ENCODE data around the gene CFAP91.

Gene CFAP91

DNA sequence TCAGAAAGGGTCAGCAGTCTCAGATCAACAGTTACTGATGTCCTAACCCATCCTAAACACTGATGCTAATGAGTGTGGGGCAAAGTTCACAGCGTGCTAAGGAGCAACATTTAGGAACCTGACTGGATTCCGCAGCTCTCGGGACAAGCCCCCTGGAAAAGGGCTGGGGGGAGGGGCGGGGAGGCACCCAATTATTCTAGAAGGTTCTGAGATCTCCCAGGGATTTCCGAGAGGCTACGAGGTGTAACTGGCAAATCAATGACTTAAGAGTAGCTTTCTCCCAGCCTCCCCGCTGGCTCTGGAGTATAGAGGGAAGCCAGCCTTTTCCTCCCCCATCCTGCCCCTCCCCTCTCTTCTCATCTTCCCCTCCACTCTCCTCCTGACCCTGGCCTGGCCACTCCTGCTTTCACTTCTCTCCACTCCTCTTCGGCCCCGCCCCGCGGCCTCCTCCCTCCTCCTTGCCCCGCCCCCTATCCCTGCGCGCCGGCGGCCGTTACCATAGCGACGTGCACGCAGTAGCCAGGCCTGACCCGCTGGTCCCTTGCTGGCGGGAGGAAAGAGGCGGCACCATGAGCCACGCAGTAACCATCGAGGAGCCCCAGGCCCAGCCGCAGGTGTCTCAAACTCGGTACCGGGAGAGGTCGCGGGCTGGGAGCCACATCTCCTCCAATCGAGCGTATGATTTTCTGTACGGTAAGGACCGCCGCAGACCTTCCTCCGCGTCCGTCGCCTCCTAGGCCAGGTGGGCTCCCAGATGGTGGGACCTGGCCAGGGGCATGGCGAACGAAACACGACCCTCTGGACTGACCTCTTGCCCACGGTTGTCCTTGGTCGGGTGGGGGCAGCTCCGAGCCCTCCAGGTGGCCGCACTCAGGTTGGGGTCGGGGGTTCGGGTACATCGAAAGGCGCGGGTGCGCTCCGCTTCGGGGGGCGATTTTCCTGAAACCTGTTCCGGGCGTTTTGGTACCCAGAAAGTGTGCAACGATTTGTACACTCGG lies at the start of gene CFAP91:
CFAP91 (plus strand) TSS at position 493 of the 998 bp plus-strand sequence; CDS start at position 570, 77 bp downstream.
- DNase-seq: no peak

DNA sequence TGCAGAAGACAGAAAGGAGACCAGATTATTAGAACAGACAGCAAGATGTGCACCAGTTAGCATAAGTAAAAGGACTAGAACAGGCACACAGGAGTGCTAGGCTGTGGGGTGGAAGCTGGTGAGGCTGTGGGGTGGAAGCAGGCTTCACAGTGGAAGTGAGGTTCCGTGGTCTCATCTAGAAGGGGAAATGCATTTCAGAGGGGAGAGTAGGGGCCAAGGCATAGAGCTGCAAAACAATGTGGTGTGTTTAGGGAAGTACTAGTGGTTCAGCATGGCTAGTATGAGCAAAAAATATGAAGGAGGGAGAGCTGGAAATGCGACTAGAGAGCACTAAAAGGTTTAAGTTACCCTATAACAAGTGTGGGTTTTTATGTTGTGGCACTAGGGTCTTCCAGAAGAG lies 48.9 kb upstream of the CFAP91 start:
- no peak for DNase-seq

DNA sequence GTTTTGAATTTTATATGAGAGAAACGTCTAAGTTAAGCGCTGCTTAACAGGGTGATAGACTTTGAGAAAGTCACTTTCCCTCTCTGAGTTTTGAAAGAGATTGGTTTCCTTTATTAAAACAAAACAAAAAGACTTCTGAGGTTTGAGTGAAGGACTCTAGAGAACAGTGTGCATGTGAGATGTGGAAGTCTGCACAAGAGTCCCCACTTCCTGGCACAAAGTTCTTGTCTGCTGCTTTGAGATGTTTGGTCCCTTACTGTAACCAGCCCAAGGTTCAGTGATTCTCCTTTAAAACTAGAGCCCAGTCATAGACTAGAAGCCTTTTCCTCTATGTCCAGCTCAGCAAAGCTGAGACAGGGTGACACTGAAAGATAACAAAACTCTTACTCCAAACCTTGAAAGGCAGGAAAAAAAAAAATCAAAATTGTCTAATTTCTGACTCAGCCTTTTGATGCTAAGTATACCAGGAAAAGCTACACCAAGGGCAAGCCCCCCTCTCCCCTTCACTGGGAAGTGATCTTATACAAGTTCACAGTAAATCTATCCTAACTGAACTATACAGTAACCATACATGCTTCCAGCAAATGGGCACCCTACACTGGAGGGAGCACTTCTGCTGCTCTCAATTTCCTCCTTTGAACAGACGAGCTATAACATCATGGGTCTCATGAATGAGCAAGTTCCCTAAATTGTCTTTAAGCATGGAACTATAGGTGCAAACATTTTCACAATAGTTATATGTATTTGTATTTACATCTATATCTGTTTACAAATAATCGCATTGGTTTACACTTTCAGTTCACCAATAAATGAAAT lies 44.7 kb upstream of the CFAP91 start:
- no peak for DNase-seq

DNA sequence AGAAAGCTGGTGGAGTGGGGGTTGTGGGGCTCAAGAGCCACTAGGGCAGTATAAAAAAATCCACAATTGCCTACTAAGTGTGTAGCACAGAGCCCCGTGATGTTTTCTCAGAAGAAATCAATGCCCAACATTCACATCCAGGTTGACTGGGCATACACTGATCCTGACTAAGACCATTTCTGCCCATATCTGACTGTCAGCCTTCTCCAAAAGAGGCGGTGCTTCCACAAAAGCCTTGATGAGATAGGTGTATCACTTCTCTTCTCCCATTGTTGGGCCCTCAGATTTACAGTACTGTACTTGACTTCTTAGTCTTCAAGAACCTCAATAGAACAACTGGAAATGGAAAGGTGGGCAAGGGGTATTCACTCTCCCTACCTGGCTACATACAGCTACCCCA lies 43.8 kb upstream of the CFAP91 start:
- DNase-seq: no peak

DNA sequence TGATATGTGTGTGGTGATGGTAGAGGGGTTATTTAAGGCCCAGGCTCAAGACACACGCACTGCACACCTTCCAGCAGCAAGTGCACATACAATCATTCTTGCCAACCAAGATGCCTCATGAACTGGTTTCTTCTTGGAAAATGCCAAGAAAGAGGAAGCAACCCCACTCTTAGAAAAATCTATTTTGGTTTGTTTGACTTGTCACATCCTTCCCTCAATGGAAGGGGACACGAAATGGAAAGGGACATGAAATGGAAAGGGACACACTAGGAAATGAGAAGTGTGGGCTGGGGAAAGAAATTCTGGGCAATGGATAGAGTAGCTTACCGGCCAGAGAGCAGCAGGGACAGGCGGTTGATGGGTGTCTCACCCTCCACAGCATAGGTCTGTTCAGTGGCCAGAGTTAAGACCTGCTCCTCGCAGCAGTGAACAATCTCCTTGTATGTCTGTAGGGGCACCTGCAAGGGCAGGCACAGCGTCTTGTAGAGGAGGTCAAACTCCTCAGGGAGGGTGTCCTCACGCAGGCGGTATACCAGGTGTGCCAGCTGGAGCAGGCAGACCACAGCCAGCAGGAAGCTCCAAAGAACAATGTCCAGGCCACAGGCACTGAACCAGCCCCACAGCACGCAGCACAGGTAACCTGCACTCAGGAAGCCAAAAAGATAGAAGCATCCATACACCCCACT lies 43.1 kb upstream of the CFAP91 start:
- DNase-seq: no peak

DNA sequence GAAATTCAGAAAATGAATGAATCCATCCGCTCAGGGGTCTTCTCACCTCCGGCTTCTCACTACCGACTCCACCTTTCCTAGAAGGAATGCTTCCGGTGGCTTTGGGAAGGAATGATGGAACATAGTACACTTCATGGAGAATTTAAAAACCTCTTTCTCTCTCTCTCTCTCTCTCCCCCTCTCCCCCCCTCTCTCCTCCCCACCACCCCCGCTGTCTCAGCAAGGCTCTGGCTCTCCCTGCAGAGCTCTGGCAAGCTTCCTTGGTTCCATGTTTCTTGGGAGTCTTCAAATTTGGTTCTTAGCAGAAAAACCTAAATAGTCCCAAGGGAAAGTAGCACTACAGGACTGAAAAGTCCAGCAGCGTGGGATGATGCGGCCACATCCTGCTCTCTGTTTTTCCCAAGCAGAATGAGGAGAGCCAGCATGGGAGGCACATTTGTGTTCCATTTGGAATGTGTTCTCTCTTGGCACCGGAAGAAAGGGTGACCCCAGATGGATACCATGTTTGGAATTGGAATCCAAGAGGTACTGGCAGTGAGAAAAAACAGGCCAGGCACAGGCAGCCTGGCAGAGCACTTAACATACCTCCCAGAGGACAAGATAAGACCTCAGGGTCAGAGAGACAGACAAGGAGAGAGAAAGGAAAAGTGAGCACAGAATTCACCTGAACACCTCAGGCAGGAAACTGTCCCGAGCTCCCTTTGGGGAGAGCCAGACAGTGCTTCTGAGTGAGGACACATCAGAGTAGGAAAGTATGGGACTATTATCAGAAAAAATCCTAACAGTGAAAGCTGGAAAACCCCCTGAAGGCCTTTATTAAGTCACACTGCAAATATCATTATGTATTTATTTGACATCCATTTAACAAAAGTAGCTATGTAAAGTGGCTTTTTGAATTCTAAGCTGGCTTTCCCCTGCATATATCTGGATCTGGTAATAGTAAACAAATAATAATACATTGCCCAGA lies 42.1 kb upstream of the CFAP91 start, which contains the start of gene POPDC2:
POPDC2 (minus strand) TSS at position 116 of the 967 bp plus-strand sequence. CDS start 166 bp downstream, outside the sequence.
- no peak for DNase-seq

DNA sequence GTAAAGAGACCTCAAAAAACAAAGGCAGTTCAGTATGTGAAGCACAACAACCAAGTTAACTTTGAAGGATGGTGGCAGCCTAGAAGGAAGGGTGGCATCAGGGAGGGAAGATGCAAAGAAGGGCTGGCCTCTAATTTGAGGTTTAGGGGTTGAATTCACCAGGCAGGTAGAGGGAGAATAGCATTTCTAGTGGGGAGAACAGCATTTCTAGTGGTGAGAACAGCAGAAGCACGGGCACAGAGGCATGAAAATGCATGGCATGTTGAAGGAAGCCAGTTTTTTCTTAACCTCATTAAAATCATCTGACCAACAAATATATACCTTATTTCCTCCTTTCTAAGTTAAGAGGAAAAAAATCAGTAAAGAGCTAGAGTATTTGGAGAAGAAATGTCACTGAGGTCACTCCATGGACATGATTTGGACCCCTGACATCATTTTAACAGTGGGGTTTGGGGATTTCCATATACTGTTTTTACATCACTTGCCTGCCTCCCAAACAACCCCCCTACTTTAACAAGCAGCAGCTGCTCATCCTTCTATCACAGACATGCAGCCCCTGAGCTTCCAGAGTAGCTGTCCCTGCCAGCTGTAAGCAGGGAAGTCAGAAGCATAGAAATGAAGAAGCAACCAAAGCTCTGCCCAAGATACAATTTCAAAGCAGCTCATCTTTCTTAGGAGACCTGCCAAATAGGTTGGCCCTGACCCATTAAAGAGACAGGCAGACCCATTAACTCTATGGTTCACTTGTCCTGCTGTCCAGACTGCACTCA lies 40.0 kb upstream of the CFAP91 start:
- DNase-seq: no peak

DNA sequence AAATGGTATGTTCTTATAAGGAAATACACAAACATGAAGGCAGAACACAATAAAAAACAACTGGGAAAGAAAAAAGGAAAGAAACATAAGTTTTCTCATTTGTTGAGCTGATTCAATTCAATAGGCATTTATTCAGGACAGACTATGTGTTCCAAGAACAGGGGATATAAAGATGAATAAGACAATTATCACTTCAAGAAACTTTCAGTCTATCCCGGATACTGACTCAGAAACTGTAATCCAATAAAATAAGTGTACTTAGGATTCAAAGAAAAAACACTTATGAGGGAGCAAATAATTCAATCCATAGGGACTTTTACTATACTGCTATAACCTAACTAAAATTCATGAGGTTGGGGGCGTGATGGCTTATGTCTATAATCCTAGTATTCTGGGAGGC lies 38.9 kb upstream of the CFAP91 start:
- DNase-seq: no peak

DNA sequence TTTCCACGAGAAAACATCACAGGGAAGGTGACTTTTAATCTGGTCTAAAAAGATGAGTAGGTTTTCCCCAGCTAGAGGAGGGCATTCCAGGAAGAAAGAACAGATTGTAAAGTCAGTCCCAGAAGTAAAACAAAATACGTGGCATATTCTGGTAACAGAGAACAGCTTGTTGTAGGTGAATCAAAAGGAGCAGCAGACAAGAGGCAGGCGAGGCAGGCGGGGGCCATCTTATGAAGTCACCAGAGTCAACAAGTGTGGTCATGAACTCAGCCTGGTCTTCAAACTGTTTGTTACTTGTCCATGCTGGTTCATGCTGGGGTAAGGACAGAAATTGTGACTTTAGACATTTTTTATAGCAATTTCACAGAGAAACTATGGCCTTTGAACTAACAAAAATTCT lies 38.5 kb upstream of the CFAP91 start:
- DNase-seq: no peak

DNA sequence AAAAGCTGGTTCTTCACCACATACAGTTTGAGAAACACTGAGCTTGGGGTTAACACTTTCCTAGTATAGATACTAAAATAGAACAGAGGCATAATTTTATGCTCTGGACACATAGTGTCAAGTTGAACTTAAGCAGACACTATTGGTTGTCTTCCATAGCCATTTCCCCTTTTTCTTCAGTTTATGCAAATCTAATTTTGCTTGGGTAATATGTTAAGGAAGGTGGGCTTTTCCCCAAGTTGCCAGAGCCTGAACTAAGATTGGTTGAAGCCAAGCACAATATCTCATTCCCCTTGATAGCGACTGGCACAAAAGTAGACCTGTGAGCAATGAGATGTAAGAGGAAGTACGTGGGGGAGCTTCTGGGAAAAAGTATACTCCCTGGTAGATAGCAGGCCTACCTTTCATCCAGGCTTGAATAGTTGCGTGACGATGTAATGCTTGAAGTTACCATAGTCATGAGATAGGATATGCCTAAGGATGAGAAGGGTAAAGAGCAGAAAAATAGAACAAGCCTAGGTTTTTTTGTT lies 37.9 kb upstream of the CFAP91 start:
- DNase-seq: no peak

DNA sequence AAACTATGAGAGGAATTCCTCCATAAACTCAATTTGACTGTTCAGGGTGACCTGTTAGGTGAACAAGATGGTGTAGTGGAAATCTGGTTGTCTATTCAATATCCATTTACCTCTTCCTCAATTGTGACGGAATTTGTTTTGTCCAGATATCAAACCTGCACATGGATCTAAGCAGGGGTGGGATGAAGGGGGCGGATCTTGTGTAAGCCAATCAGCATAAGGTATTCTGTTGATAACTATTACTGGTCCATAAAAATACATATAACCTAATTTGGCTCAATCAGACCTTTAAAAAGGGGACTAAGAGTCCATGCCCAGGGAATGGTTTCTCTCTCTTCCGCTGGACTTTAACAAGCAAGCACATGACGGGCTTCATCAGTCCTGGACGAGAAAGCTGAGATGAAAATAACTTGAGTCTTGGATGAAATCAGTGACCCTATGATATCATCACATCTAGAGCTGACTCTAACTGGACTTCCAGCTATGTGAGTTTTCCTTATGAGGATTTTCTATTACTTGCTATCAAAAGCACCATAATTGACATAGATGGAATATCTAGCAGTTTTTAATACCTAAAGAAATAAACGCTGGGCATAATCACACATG lies 36.8 kb upstream of the CFAP91 start:
- no peak for DNase-seq

DNA sequence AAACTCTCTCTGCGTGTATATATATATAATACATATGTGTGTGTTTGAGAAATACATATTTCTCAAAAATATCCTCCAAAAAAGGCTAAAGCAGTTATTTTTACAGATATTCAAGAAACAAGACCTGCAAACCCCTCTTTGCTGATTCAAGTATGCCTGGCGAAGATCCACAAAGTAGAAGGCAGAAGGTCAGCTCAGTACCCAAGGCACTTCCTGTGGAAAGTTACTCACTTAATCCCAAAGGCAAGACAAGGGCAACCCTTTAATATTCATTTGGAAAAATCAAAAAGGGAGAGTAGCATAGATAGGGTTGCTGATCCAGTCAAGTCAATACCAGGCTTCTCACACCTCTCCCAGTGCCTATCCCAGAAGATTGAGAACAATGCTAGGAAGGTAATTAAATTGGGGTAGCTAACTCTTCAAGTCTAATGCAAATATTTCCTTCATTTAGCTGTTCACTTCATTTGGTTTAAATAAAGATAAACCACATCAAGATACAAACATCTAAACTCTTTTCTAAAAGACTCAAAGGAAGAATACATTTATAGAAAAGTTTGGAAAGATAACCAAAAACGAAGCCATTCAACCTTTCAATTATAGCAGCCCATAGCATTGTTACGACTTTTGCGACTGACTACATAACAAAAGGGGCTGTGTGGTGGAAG lies 32.8 kb upstream of the CFAP91 start:
- no peak for DNase-seq

DNA sequence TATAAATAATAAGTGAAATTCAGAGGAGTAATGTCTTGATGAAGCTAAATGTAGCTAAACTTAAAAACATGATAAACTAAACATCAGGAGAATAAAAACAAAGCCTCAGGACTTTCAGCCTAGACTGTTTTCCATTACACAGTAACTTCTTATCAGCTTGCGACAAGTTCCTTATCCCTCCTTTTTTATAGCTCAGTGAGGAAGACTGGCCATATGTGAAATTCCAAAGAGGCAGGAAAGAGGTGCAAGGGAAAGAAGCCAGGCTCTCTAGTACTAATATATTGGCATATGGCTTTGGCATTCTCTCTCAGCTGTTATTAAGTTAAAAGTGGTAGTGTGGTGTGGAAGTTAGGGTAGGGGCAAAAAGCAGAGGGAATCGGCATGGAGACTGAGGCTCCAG lies 30.0 kb upstream of the CFAP91 start:
- no peak for DNase-seq

DNA sequence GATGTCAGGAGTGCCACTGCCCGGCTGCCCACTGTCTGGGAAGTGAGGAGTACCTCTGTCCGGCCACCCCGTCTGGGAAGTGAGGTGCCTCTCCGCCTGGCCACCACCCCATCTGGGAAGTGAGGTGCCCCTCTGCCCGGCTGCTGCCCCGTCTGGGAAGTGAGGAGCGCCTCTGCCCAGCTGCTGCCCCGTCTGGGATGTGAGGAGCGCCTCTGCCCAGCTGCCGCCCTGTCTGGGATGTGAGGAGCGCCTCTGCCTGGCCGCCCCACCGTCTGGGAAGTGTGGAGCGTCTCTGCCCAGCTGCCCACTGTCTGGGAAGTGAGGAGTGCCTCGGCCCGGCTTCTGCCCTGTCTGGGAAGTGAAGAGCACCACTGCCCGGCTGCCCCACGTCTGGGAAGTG lies 28.9 kb upstream of the CFAP91 start:
- DNase-seq: no peak

DNA sequence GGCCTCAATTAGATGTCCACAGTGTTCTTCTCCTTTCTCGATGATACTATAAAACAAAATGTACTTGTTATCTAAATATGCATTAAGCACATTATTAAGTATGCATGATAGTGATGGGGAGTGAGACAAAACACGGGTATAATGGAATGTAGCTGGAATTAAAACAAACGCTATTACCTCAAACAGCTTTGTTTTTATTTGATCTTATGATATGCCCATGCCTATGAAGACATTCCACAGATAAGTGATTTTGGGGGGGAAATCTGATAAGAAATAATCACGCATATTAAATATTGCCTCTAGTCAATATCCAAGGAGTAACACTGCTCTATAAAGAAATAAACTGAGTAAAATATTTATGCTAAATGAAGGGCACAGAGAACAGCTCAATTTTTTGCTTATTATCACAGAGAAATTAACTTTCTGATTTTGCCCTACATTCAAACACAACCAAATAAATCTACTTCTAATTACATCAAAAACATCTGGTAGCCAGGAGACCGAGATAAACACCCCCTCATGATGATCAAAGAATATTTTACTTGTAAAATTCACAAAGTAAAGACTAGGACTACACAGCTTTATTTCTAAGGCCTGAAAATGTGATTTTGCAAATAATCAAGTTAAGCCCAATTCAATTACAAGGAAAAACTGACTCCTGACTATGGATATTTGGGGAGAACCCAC lies 27.5 kb upstream of the CFAP91 start:
- DNase-seq: no peak

DNA sequence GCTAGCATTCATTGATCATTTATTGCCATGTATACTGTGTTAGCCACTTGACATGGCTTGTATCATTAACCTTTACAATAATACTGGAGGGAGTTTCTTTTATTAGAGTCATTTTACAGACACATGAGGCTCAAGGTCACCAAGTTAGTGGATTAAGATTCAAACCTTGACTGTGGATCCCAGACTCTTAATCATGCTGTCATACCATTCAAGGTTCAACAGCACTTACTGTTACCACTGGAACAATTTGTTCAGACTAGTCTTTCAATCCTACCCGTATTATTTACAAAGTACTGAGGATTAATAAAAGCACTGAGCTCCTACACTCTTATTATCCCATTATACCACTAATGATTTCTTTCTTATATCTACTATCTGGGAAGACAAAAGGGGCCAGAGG lies 26.8 kb upstream of the CFAP91 start:
- DNase-seq: no peak

DNA sequence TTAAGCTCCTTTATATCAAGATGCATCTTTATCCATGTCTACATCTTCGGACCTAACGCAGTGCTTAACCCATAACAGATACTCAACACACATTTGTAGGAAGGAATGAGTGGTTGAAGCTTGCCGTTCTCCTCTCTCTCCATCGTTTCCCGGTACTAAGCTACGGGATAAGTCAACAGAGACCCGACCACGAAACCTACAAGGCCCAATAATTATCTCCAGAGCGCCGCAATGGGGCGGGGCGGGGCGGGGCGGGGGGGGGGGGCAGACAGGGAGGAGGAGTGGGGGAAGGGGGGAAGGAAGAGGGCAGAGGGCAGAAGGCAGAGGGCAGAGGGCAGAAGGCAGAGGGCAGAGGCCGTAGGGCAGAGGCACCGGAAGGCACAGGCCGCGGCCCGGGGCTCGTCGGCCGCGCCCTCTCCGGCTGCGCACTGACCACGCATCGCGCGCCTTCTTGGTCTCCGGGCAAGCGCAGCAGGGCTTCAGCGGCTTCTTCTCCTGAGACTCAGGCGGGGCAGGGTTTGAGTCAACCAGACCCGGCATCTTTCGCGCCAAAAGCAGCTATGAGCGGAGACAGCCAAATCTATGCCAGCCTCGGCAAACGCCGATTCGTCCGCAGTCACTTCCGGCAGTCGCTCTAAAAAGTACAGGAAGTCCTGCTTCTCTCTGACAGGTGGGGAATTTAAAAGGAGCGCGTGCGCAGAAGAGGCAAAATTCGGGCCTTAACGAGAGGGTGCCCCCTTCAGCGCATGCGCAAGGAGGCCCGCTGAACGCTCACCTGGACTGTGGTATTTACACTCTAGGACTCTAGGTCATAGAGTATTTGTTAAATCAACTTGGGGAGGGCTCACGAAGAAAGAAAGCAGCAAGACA lies 25.8 kb upstream of the CFAP91 start, which contains the start of gene COX17:
COX17 (minus strand) TSS at position 636 of the 870 bp plus-strand sequence; CDS start at position 540, 96 bp downstream.
- DNase-seq: peak; percentile 92

DNA sequence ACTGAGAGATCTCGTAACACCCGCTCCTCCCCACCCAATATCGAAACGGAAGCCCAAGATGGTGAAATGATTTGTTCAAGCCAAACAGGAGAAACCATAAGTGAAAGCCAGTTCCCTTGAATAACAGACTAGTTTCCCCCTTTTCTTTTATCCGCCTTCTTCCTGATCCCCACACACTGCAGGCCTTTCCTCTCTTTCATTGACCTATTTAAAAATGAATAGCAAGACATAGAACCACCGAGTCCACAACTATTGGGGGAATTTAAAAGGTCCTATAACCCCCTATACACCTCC lies 25.2 kb upstream of the CFAP91 start:
- no peak for DNase-seq

All from NCI-H2081 treated with DMSO at 0.1 percent for 48 hours (cell line).